ENCODE measurements around the gene DDX3Y.

The DDX3Y gene

DNA sequence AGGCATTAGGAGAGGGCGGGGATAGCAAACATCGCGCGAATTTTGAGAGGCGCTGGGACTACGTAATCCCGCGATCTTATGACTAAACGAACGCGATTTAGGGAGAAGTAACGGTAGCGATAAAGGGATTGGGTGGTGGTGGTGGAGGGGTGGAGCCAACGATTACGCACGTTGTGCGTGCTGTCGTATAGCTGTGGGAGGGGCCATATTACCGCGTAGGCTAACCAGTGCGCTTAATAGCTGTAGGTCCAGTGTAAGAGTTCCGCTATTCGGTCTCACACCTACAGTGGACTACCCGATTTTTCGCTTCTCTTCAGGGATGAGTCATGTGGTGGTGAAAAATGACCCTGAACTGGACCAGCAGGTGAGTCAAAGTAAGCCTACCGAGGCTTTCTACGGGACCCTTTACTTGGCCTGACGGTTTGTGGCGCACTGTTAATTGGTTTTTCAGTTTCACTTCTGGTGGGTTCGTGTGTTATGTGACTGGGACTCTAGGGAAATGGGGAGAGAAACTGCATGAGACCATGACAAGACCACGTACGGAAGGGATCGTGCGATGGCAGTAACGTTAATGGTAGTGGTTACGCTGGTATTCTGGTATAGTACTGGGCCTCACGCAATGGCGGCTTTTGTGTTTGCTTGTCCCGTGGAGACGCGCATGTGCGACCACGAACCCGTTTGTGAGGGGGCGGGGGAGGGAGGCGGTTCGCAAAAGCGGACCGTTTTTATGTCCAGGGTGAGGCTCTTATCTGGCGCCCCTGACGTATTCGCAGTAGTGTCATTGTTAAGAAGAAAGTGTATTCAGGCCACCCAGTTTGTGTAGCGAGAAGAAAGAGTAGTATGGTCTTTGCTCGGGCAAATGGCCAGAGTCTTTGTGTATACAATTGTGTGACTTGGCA lies at the start of gene DDX3Y:
DDX3Y (plus strand) TSS at position 251 of the 899 bp plus-strand sequence; CDS start at position 320, 69 bp downstream.
- DNase-seq, result no peak

DNA sequence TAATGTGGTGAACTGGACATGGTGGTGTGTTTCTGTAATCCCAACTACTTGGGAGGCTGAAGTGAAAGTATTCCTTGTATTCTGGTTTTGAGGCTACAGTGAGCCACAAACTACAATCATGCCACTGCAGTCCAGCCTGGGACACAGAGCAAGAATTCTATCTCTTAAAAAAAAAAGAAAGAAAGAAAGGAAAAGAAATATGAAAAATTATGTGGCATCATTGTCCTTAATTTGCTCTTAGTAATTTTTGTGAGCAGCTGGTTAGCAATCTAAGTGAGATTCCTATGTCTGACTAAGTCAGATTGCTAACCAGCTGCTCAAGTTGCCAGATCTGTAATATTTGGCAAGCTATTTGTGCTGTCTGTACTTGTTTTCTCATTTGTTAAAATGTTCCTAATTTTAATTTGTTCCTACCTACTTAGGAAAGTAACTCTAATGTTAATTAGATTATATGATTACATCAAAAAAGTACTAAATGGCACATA lies 48.8 kb upstream of the DDX3Y start:
- no peak for DNase-seq

DNA sequence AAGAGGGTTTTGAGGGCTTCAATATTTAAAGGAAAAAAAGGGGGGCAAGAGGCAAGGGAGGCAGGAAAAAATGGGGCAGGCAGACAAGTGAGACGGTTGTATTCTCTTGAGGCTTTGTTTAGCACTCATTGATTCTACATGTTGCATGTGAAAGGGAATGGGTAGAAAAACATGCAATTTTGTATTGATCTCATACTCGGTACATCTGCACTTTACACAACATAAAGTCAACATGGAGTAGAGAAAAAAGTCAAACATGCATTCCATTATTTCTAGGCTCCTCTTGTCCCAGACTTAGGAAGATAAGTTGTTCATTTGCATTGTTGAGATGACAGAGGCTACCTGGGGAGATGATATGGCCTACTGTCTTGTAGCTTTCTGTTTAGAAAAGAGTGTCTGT lies 36.7 kb upstream of the DDX3Y start:
- no peak for DNase-seq

DNA sequence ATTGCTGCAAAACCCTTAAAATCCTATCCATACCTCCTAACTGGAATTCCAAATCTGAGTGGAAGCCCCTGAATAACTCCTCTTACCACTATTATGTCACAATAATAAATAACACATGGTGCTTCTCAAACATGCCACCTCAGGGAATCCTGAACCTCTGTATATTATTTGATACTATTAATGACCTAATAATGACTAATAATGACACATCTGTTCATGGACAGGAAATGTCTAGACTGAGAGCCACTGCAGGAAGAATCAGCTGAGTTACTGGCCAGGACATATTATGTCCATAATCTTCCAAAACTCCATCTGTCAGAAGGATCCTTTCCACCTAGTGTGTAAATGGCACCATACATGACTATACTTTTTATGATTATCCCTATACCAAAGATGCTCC lies 7.7 kb upstream of the DDX3Y start:
- no peak for DNase-seq

DNA sequence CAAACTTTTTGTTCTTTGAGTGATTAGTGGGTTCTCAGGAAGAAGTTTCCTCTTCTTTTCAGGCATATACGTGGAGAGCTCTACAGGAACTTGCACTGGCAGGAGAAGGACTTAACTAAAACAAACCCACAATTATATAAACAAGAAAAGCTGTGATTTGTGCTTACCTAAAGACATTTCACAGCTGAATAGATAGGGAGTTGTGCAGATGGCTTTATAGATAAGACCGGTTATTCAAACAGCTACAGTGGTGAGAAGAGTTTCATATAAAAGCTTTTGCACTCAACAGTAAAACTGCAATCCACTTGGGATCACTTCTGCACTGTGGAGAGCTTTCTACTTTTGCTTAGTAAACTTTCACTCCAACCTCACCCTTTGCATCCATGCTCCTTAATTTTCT lies 6.1 kb upstream of the DDX3Y start:
- no peak for DNase-seq

DNA sequence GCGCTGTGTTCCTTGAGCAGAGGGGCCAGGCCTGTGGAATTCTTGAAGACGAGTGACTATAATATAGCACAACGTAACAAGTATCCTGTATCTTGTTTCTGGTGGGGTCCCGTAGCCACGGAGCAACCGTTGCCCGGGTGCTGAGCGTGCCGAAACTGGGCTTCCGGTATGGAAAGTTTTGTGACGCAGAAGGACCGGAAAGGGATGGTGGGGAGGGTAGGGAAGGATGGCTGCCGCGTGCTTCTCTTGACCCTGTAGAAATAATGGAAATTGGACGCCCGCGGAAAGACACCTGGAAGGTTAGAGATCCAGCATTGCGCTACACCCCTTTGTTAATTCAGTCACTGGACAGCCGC lies 827 bp downstream of the DDX3Y start:
- DNase-seq, result no peak

DNA sequence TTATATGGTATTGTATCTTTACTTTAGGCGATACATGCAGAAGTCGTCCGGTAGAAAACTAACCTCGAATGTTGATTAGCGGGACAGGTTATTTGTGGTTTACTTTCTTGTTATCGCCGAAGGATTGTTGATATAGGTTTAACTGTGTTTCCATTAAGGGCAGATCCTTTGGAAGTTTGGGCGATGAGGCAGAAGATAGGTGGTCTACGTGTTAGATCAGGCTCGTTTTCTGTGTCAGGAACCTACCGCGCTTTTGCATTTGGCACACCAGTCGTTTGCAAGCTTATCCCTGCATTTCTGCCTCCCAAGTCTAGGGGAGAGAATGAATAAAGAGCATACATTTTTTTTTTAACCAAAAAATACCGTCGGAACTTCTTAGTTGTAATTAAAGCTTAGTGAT lies 1.2 kb downstream of the DDX3Y start:
- DNase-seq, result no peak

DNA sequence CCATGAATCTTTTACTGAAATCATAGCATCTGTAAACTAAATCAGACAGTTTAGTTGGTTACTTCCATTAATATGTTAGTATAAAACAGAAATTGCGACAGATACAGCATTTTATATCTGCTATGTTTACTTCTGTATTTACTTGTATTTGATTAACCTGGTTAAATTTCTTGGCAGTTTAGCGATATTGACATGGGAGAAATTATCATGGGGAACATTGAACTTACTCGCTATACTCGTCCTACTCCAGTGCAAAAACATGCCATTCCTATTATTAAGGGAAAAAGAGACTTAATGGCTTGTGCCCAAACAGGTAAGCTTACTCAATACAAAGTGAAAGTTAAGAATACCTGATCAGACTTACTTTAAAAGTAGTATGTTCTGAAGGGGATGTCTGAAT lies 8.9 kb downstream of the DDX3Y start:
- DNase-seq, result no peak

DNA sequence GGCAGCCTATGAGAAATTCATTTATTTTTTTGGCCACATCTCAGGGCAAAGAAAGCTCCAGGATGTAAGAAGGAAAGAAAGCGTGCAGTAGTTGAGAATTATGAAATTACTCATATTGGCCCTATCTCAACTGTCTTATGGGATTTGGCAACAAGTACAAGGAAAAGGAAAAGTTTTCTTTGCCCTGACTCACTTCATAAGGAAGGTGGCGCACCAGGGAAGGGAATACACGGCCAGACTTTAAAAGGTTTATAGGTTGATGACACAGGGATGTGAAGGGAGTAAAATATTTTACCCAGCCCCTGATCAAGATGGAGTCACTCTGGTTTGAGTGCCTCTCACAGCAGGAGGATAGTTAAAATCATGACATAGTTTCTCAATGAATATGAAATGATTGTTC lies 23.4 kb downstream of the DDX3Y start:
- DNase-seq, result no peak

DNA sequence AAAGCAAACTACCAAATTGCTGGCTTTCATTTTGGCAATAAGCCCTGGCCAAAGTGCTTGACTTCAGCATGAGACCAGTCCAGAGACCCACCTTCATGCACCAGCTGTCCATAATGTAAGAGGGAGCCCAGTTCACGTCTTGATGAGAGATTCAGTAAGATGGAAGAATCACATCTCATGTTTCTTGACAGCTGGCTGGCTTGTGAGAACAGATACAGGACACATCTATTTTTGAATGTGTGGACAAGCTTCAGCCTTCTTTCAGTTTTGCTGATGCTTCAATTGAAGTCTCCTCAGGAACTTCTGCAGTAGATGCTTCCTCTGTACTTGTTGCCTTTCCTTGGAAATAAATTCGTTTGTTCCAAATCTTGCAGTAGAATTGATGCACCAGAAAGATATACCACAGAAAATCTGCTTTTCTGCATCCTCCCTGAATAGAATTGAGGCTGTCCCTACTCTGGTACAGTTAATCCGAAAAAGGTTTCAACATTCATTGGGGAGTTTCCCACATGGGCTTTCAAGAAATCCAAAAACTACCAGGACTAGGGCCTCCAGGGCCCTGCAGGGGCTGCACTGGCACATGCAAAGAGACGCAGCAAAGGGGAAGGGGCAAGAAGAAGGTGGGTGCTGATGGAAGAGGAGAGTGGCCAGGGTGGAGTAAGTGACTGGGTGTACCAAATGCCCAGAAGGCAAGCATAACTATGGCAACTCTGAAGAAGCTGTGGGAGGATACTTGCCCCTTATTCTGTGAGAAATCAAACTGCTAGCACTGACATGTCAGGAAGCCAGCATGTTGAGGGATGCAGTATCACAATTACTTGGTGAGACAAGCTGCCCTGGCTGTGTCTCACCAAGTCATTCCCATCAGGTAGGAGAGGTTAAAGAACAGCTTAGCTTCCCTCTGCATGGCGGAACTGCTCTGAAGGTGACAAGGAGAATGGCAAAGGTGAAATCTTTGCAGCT lies 37.3 kb downstream of the DDX3Y start:
- no peak for DNase-seq
